ENCODE measurements around the gene SAMD10.
"Not testable (repeated sequence)": the region's sequence is repeated elsewhere in the genome, so short reads cannot be mapped to it uniquely, and the experiment has no call there.

SAMD10 gene

GRCh38 chr20:63968136-63968927 is 11.1 kb downstream of the SAMD10 start:
- no peak for DNase-seq

DNA sequence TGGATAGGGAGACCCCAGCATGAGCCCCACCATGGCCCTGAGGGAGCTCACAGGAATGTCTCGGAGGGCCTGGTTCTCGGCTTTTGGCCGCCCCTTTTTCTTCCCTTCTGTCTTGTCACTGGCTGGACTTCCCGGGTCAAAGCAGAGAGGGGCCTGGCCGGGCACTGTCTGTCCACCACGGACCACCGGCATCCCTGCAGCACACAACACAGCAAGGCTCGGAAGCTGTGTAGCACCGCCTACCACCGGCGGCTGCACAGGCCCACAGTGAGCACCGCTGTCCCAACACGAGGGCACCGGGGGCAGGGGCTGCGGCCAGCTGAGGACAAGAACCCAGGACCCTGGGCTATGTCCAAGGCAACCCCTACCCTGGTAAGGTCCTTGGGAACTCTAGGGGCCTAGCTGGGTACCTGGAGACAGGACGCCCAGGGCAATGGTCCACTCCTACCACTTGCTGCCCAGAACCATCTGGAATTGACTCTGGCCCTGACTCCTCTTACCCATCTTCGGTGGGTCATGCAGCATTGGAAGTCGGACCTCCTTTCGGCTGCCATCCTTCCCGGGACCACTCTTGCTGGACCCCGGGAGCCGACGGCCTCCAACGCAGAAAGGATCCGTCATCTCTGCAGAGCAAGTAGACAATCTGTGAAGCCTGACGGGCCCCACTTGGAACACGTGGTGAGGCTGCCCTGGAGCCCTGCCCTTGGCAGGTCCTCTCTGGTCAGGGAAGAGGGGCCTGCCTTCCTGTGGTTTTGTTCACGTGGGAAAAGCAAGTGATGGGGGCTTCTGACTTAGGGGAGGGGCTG is 11.9 kb downstream of the SAMD10 start:
- DNase-seq: no peak

DNA sequence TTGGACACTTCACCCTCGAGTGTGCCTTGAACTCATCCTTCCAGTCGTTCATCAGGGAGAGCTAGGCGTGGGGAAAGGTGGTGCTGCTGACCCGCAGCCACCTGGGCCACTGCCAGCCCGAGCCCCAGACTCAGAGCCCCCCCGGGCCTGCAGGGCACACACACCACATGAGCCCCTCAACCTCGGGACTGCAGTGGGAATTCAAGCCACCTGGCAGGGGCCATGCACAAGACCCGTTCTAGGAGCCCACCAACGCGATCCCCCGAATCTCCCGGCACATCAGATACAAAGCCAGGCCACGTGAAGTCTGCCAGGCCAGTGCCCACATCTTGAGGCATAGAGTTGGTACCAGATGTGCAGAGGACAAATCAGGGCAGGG is 12.5 kb downstream of the SAMD10 start:
- DNase-seq: no peak

GRCh38 chr20:63966172-63966943 is 13.1 kb downstream of the SAMD10 start:
- DNase-seq: no peak

GRCh38 chr20:63964412-63964811 is 15.0 kb downstream of the SAMD10 start:
- DNase-seq: no peak

DNA sequence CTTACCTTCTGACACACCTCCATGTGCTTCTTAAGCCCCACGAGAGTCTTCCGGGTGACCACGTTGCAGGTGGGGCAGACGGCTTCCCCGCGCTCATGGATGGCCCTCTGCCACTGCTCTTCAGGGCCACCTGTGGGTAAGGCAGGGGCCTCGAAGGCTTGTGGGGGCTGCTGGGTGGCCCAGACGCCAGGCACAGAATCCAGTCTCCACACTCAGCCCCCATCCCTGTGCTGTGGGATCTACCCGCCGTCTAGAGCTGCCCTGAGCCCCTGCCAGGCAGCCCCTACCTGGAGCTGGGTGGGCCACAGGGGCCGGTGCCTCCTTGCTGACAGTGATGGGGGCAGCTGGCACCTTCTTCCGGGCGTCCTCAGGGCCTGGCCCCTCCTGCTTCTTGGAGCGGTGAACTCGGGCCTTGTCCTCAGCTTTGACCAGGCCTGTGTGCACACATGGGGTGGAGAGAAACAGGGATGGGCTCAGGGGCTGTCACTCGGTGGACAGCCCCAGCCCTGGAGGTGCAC is 15.6 kb downstream of the SAMD10 start:
- DNase-seq: no peak

- no peak for DNase-seq
These were observed 16.1 kb downstream of the SAMD10 start for GRCh38 chr20:63963348-63963741.

- no peak for DNase-seq
These were observed 16.8 kb downstream of the SAMD10 start for GRCh38 chr20:63962426-63963347.

GRCh38 chr20:63961664-63962425 is 17.6 kb downstream of the SAMD10 start:
- DNase-seq: no peak

DNA sequence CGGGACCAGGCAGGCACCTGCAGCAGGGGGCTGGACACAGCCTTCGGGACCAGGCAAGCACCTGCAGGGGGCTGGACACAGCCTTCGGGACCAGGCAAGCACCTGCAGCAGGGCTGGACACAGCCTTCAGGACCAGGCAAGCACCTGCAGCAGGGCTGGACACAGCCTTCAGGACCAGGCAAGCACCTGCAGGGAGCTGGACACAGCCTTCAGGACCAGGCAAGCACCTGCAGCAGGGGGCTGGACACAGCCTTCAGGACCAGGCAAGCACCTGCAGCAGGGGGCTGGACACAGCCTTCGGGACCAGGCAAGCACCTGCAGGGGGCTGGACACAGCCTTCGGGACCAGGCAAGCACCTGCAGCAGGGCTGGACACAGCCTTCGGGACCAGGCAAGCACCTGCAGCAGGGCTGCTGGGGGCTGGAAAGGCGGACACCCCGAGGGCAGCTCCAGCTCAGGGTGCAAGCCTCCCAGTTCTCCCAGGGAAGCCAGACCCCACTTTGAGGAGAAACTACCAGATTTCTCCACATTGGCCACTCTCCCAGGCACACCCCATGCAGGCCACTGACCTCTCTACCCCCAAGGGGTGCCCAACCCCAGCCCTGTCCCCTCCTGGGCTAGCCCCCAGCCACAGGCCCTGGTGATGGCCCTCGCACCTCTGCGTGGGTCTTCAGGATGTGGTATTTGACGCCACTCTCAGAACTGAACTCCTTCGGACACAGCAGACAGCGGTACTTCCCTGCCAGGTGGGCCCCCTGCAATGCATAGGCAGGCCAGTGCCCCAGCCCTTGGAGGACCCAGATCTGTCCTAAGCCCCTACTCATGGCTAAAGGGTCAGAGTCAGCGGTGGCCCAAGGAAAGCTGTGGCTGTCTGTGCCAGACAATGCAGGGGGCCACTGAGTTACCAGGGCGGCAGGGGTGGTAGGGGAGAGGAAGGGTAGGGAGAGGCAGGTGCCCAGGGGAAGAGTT is 18.5 kb downstream of the SAMD10 start:
- not testable (repeated sequence) for DNase-seq

- DNase-seq: no peak
These were observed 19.8 kb downstream of the SAMD10 start for GRCh38 chr20:63959699-63960075.

GRCh38 chr20:63958964-63959698 is 20.3 kb downstream of the SAMD10 start:
- no peak for DNase-seq

DNA sequence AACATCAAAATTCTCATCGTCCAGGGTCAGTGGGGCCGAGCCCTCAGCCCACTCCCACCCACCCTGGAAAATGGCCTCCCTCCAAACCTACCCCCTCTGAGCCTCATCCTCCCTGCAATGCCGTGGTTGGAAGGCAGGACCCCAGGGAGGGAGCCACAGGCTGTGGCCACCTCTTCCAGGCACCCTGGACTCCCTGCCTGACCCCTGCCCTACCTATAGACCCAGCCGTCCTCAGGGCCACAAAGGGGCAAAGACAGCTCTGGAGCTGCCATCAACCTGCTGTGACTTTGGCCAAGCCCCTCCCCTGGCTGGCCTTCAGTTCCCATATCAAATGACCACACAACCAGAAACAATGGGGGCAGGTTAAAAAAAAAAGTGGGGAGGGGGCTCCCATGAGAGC is 21.0 kb downstream of the SAMD10 start:
- no peak for DNase-seq

- peak; percentile 64 for DNase-seq
These were observed 21.6 kb downstream of the SAMD10 start for GRCh38 chr20:63957690-63958441.

GRCh38 chr20:63957004-63957689 is 22.3 kb downstream of the SAMD10 start:
- DNase-seq: peak; percentile 73

GRCh38 chr20:63956664-63957003 is 22.8 kb downstream of the SAMD10 start:
- DNase-seq: no peak

GRCh38 chr20:63955827-63956663 is 23.4 kb downstream of the SAMD10 start, which contains the start of gene UCKL1:
Gene UCKL1, minus strand, starts transcription at chr20:63956416. Its CDS starts 44 bp downstream, at chr20:63956372.
- peak; percentile 97 for DNase-seq
